ENCODE results near the gene THSD7A.

The THSD7A gene

DNA sequence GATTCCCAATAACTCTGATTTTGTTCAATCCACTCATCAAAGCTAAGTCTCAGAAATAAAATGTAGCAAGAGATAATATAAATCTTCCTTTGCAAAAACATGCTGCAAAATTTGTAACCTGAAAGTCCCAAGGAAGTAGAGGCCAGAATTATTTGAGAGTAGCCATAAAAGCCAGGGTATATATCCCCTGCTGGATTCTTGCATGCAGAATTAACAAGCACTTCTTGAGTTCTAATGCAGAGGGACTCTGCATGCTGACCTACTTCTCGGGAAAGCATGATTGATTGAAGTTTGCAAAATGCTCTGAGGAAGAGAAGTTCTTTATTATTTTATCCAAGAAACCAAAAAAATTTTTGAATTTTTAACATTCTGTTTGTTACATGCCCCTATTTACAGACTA is 121.6 kb downstream of the THSD7A start:
- no peak for DNase-seq (ENCODE audit: low read depth)
- TF ChIP-seq, protein P1, sequence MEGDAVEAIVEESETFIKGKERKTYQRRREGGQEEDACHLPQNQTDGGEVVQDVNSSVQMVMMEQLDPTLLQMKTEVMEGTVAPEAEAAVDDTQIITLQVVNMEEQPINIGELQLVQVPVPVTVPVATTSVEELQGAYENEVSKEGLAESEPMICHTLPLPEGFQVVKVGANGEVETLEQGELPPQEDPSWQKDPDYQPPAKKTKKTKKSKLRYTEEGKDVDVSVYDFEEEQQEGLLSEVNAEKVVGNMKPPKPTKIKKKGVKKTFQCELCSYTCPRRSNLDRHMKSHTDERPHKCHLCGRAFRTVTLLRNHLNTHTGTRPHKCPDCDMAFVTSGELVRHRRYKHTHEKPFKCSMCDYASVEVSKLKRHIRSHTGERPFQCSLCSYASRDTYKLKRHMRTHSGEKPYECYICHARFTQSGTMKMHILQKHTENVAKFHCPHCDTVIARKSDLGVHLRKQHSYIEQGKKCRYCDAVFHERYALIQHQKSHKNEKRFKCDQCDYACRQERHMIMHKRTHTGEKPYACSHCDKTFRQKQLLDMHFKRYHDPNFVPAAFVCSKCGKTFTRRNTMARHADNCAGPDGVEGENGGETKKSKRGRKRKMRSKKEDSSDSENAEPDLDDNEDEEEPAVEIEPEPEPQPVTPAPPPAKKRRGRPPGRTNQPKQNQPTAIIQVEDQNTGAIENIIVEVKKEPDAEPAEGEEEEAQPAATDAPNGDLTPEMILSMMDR (conservative IDR thresholded peaks at IDR 0.05; ENCODE audit: low read depth, low read length), result no peak
- no peak overlapping the region for H3K4me3 ChIP-seq (ENCODE audit: low read length)

DNA sequence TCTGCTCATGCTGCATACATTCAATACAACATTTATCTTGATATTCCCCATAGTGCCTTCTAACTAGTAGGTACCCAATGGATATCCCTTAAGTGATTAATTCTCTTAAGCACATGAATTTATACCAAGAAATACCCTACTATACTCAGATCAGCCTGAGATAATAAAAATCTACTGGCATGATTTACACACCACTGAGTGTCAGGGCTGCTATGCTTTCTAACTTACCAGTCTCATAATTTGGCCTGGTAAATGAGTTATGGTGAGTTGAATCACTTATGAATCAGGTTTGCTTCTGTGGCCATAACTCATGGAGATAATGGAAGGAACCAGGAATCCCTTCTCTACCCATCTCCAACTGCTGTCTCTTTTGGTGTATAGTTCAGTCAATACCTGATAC is 122.8 kb downstream of the THSD7A start:
- TF ChIP-seq, protein P1 (conservative IDR thresholded peaks at IDR 0.05; ENCODE audit: low read depth, low read length), result no peak
- no peak overlapping the region for H3K4me3 ChIP-seq (ENCODE audit: low read length)
- DNase-seq (ENCODE audit: low read depth), result no peak

DNA sequence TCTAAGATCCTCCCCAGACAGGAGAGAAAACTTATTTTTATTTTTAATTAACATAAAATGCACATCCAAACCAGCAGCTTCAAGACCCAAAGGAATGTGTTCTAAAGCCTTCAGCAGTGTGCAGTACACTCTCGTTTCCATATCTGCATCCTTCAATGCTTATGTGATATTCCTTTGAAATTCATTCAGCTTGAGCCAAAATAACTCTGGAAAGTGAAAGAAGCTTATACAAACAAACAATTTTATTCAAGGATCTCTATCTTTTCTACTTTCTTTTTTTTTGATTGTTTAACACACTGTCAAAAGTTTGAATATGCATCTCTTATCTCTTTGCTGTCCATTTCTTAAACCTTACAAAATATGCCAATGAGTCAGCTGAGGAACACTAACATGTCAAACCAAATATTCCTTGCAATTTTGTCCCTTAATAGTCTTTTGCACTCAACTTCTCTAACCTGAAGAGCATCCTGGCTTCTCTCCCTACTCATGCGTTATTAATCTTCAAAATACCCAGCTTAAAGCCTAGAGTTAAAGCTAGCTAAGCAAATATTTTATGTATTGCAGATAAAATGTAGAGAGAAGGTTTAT is 124.3 kb downstream of the THSD7A start:
- TF ChIP-seq, protein P1 (conservative IDR thresholded peaks at IDR 0.05; ENCODE audit: low read depth, low read length), result no peak
- no peak for DNase-seq (ENCODE audit: low read depth)
- H3K4me3 ChIP-seq (ENCODE audit: low read length), result no peak overlapping the region

DNA sequence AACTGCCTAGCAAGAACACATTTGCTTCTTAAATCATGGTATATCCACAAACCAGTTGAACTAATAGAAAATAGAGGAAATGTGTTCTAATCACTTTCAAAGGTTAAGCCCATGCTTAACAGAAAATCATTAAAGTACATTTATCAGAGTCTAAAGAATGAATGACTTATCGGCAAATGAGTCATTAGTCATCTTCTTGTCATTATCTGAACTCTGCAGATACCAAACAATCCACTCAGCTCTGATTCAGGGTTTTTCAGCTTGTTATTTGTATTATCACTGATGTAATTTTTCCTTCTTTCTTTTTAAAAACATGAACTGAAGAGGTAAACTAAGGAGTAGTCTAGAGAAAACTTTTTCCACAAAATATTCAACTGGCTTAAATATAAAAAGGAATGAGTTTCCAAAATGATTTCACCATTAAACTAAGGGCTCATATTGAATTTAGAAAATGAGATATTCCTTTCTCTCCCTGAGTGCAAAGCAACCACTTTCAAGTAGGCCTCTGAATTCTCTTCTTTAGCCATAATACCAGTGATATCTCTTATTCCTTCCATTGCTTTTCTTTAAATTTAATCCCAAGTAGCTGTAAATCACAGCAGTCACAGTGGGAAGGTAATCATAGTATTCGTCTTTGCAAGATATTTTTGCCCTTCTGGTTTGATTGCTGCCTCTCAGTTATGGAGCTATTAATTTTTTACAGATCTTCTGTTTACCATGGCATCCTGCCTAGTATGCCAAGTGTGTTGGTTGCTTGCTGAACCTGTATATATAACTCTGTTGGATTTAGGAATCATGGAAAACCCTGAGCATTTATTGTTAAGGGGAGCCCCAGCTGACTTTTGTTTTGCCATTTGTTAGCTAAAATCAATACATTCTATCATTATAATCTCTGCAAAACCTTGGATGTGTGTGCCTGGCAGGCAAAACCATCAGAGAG is 125.1 kb downstream of the THSD7A start:
- H3K4me3 ChIP-seq (ENCODE audit: low read length), result no peak overlapping the region
- TF ChIP-seq, protein P1 (conservative IDR thresholded peaks at IDR 0.05; ENCODE audit: low read depth, low read length), result no peak
- no peak for DNase-seq (ENCODE audit: low read depth)

DNA sequence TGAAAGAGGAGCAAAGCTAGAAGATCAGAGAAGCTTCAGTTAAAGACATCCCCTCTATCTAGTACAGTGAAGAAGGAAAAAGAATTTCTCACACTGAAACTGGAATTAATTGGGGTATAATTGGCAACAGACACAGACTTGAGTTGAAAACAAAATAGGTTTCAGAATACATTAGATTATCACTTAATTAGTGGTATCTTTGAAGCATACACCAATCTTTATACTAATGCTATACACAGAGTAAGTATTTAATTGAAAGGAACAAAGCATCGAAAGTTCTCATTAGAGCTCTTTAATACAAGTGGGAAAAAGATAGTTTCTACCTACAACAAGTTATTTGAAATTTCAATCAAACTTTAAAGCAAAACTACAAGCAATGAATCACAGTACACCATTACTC is 128.2 kb downstream of the THSD7A start:
- H3K4me3 ChIP-seq (ENCODE audit: low read length), result no peak overlapping the region
- TF ChIP-seq, protein P1 (conservative IDR thresholded peaks at IDR 0.05; ENCODE audit: low read depth, low read length), result no peak
- no peak for DNase-seq (ENCODE audit: low read depth)

DNA sequence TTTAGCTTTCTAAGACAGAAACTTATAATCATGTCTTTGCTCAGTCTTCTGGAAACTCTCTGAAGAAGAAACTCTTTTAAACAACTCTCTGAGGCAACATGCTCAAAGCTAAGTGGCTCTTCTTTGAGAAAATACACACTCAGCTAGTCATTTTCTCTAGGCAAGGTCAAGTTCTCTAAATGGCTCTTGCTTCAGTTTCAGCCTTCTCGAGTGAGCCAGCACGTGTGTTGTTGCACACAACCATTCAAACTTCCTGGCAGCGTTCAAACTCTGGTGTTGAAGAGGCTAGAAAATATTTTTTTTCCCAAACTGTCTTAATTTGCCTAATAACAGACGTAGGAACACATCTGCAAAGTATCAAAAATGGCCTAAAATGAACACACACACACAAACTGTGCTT is 129.1 kb downstream of the THSD7A start:
- no peak overlapping the region for H3K4me3 ChIP-seq (ENCODE audit: low read length)
- no peak for DNase-seq (ENCODE audit: low read depth)
- TF ChIP-seq, protein P1 (conservative IDR thresholded peaks at IDR 0.05; ENCODE audit: low read depth, low read length), result no peak

Data from retinal pigment epithelial cell (primary cell).